HG03025 (cell line): ENCODE data around the gene MRTFA.
"Not testable (repeated sequence)": the region's sequence is repeated elsewhere in the genome, so short reads cannot be mapped to it uniquely, and the experiment has no call there.

Experiments used
- ATAC-seq: cut with Tn5 transposase; IDR thresholded peaks from one replicate; pipeline ENCODE4 v1.9.1; 2021; ENCODE audit warnings: mild to moderate bottlenecking, moderate library complexity; ENCODE audit not compliant: unreplicated experiment, low FRiP score

Gene MRTFA

GRCh38 chr22:40661671-40662070, 25.2 kb upstream of the MRTFA start:
- no peak for ATAC-seq

- ATAC-seq, result no peak
Measured at GRCh38 chr22:40660730-40661129, 24.2 kb upstream of the MRTFA start.

GRCh38 chr22:40659166-40659565, 22.6 kb upstream of the MRTFA start:
- ATAC-seq, result no peak

DNA sequence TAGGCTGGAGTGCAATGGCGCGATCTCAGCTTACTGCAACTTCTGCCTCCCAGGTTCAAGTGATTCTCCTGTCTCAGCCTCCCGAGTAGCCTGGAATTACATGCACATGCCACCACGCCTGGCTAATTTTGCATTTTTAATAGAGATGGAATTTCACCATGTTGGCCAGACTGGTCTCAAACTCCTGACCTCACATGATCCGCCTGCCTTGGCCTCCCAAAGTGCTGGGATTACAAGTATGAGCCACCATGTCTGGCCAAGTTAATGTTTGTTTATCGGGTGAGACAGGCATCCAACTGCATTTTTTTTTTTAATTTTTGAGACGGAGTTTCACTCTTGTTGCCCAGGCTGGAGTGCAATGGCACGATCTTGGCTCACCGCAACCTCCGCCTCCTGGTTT, 20.1 kb upstream of the MRTFA start:
- not testable (repeated sequence) for ATAC-seq

DNA sequence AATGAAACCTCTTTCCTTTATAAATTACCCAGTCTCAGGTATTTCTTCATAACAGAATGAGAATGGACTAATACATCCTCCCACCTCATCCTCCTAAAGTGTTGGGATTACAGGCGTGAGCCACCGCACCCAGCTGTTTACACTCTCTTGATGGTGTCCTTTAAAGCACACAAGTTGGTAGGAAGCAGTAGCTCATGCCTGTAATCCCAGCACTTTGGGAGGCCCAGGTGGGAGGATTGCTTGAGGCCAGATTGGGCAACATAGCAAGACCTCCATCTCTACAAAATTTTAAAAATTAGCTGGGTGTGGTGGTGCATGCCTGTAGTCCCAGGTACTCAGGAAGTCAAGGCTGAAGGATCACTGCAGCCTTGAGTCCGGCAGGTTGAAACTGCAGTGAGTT, 19.4 kb upstream of the MRTFA start:
- ATAC-seq, result not testable (repeated sequence)

- no peak for ATAC-seq
Measured at GRCh38 chr22:40654522-40655167, 18.1 kb upstream of the MRTFA start.

DNA sequence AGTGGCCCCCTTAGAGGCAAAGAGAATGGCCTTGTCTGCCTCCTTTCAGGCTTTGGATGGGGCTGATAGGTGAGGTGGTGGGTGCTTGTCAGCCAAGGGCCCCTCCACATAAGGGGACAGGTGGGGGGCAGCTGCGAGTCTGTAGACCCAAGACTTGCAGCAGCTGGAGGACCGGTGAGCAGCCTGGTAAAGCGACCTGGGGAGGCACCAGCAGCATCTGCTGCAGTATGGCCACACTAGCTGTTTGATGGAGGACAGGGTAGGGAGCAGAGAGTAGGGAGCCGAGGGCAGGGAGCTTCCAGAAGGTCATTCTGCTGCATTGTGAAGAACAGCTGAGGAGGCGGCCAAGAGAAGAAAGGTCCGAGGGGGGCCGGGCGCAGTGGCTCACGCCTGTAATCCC, 16.8 kb upstream of the MRTFA start:
- no peak for ATAC-seq

GRCh38 chr22:40651563-40652501, 15.3 kb upstream of the MRTFA start:
- ATAC-seq, result no peak

- ATAC-seq, result no peak
Measured at GRCh38 chr22:40651057-40651456, 14.5 kb upstream of the MRTFA start.

DNA sequence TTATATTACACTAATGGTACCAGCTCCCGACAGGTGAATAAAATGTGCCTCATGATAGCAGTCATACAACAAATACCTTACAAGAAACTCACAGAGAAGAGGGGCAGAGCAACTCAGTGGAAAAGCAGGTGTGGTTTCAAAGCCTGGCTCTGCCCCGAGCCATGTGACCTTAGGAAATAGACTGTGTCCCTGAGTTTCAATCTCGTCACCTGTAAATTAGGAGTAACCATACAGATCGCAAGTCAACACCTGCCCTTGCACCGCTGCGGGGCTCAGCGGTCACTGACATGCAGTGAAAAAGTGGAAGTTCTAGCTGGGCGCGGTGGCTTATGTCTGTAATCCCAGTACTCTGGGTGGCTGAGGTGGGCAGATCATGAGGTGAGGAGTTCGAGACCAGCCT, 11.9 kb upstream of the MRTFA start:
- no peak for ATAC-seq

DNA sequence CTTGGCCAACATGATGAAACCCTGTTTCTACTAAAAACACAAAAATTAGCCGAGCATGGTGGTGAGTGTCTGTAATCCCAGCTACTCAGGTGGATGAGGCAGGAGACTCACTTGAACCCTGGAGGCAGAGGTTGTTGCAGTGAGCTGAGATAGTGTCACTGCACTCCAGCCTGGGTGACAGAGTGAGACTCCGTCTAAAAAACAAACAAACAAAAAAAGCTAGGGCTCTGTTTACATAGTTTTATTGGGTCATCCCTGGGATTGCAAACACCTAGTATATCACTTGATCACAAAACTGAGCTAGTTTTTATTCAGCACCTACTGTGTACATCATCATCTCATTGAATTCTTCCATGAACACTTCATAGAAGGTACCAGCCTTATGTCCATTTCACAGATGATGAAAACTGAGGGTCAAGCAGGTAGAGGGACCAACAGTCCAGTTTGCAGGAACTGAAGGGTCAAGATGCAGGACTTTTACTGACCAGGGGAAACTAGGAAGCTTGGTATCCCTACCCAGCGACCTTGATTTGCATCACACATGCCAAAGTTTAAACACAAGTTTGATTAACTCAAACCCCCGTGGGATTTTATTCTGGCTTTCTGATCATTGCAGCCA, 9.2 kb upstream of the MRTFA start:
- ATAC-seq, result no peak

GRCh38 chr22:40642316-40642715, 5.8 kb upstream of the MRTFA start:
- no peak for ATAC-seq

DNA sequence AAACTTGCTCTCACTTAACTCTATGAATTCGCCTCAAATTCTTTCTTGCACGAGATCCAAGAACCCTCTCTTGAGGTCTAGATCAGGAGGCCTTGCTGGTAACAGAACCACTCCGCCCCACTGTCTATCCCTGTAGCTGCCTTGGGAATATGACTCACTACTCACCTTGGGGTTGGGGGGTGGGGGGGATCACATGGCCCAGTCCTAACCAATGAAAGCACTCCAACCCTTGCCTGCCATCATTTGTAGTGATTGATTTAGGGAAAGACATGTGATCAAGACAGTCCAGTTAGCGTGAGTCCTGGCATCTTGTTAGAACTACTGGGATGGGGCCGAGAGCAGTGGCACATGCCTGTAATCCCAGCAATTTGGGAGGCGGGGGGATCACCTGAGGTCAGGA, 4.8 kb upstream of the MRTFA start:
- ATAC-seq, result no peak

- no peak for ATAC-seq
Measured at GRCh38 chr22:40638261-40638660, 1.7 kb upstream of the MRTFA start.

GRCh38 chr22:40637183-40638150, 948 bp upstream of the MRTFA start:
- ATAC-seq, result peak; percentile 9

DNA sequence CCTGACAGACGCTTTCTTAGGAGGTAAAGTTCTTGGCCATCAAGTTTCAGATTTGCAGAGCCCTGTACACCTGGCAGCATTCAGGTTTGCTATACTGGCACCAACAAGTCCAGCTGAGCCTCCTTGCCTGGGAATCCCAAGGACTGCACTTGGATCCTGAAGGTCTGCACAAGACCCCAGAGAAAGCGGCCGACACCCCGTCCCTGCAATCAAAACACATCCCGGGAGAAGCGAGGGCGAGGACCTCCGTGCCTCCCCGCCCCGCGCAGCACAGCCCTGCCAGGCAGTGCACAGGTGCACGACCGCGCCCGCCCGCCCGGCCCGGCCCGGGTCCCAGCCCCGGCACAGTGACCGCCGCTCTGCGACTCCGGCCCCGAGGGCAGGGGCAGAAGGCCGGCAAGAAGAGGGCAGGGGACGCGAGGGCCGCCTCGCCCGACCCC, 559 bp downstream of the MRTFA start:
- ATAC-seq, result peak; percentile 16

- no peak for ATAC-seq
Measured at GRCh38 chr22:40635043-40635939, 1.2 kb downstream of the MRTFA start.

DNA sequence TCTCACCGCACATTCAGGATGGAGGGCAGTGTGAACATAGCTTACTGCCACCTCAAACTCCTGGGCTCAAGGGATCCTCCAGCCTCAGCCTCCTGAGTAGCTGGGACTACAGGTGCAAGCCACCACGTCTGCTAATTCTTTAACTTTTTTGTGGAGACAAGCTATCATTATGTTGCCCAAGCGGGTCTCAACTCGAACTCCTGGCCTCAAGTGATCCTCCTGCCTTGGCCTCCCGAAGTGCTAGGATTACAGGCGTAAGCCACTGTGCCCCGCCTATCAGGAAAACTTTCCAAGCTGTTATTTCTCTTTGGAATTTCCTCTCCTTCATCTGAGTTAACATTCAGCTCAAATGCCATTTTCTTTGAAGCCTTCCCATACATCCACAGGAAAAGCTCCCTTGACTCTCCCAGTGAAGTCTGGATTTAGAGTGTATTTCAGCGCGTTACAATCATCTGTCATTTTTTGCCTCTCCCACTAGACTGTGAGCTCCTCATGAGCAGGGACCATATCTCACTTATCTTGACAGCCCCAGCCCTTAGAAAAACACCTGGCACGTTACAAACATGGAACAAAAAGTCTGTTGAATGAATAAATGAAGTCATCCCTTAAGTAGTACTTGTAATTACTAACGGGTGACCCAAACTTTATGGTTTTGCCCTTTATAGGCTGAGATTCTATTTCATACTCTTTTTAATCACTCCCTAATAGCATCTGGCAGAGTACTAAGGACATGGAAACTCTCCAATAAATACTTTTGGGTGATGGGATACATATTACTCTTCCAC, 2.2 kb downstream of the MRTFA start:
- no peak for ATAC-seq
